HCT116 (cell line): ENCODE data around the gene GAL. TPM values are rescaled to one million over a fixed set of nuclear protein-coding genes. Genes with fewer than 3 reads are reported as not detected.

Experiments
- ATAC-seq: fragments of 200-7000 bp; cut with Tn5 transposase; 2 replicates; pipeline ENCODE4 v1.9.1; 2020; ENCODE audit warnings: mild to moderate bottlenecking, moderate library complexity
- BruUV-seq: library from RNA; stranded (reverse); fragments of 400-500 nt; replicated peaks from 2 replicates; lab custom pipeline; 2021; lab: Mats Ljungman, UMichigan
- CTCF ChIA-PET: fragments of 300-600 bp; sonication (Branson Sonifier 250); formaldehyde crosslinking; loops from one replicate; lab custom pipeline; 2021; ENCODE audit warnings: antibody characterized with exemption; lab: Charles Lee
- POLR2A ChIA-PET: fragments of 300-600, 350-600 bp; sonication (Branson Sonifier 250); formaldehyde crosslinking; loops from one replicate; lab custom pipeline; 2021; ENCODE audit warnings: antibody characterized with exemption; lab: Charles Lee
- RAD21 ChIA-PET, 2 experiments: fragments of 300-600 bp; sonication (Branson Sonifier 250); formaldehyde crosslinking; loops; one replicate each; lab custom pipeline; 2023; ENCODE audit warnings: low total read pairs in 2 of 2; ENCODE audit not compliant: uncharacterized antibody in 2 of 2, unreplicated experiment in 2 of 2, low non-redundant PET in 1 of 2; lab: Charles Lee
- DNase-seq: peaks from one replicate; pipeline ENCODE4 v3.0.0-alpha.2; 2010; ENCODE audit warnings: low read depth, low spot score
- H2AFZ ChIP-seq: fragments of 200-600 bp; shearing (Covaris generic), sonication (generic); 2 replicates; pipeline ENCODE4 v1.6.1; 2017; ENCODE audit warnings: low read depth, mixed run types, mixed read lengths, antibody characterized with exemption, low read length; ENCODE audit not compliant: poor library complexity, severe bottlenecking
- H3K27ac ChIP-seq: 2 replicates; pipeline ENCODE4 v1.5.1; 2012; ENCODE audit warnings: low read depth, low read length
- H3K27me3 ChIP-seq: fragments of 200-600 bp; sonication (generic); 2 replicates; pipeline ENCODE4 v1.6.1; 2016; ENCODE audit warnings: mixed run types, low read length, mixed read lengths; ENCODE audit not compliant: insufficient read depth
- H3K36me3 ChIP-seq, 2 experiments: fragments of 200-500 bp in 1 of 2; fragments of 200-600 bp in 1 of 2; sonication (Bioruptor generic) in 1 of 2; sonication (generic) in 1 of 2; 2 replicates each; pipeline versions ENCODE4 v1.5.1 to v1.6.1; 2014 to 2016; ENCODE audit warnings: low read length in 2 of 2, inconsistent platforms in 1 of 2, mixed read lengths in 1 of 2, mixed run types in 1 of 2; ENCODE audit not compliant: insufficient read depth in 2 of 2, control insufficient read depth in 1 of 2
- H3K4me1 ChIP-seq, 2 experiments: fragments of 200-600 bp in 1 of 2; sonication (generic) in 1 of 2; 2 replicates each; pipeline versions ENCODE4 v1.5.1 to v1.6.1; 2012 to 2017; ENCODE audit warnings: low read length in 2 of 2, inconsistent platforms in 1 of 2, mild to moderate bottlenecking in 1 of 2, mixed read lengths in 1 of 2, mixed run types in 1 of 2, moderate library complexity in 1 of 2; ENCODE audit not compliant: insufficient read depth in 2 of 2, control insufficient read depth in 1 of 2
- H3K4me2 ChIP-seq: fragments of 200-600 bp; sonication (generic); 2 replicates; pipeline ENCODE4 v1.6.1; 2017; ENCODE audit warnings: mixed run types, low read length, mixed read lengths
- H3K4me3 ChIP-seq, 2 experiments: fragments of 200-600 bp in 1 of 2; sonication (generic) in 1 of 2; replicated peaks in 1 of 2; 2 replicates each; pipeline ENCODE4 v1.5.1; 2011 to 2016; ENCODE audit warnings: low read length in 2 of 2, control low read depth in 1 of 2, low read depth in 1 of 2, mild to moderate bottlenecking in 1 of 2, mixed read lengths in 1 of 2, mixed run types in 1 of 2
- H3K79me2 ChIP-seq: fragments of 200-600 bp; sonication (generic); 2 replicates; pipeline ENCODE4 v1.6.1; 2017; ENCODE audit warnings: mild to moderate bottlenecking, mixed run types, low read length, moderate library complexity, mixed read lengths; ENCODE audit not compliant: insufficient read depth
- H3K9ac ChIP-seq: fragments of 200-600 bp; sonication (generic); 2 replicates; pipeline ENCODE4 v1.6.1; 2016; ENCODE audit warnings: low read length, mixed read lengths
- H3K9me2 ChIP-seq: fragments of 200-600 bp; sonication (generic), shearing (Covaris generic); 2 replicates; pipeline ENCODE4 v1.6.1; 2017; ENCODE audit warnings: mixed run types, mild to moderate bottlenecking, moderate library complexity; ENCODE audit not compliant: insufficient read depth
- H3K9me3 ChIP-seq, 2 experiments: fragments of 200-500 bp in 1 of 2; fragments of 200-600 bp in 1 of 2; sonication (Bioruptor generic) in 1 of 2; sonication (generic) in 1 of 2; 2 replicates each; pipeline ENCODE4 v1.6.1; 2014 to 2017; ENCODE audit warnings: low read length in 2 of 2, mixed read lengths in 2 of 2, inconsistent platforms in 1 of 2, low read depth in 1 of 2, mild to moderate bottlenecking in 1 of 2, mixed run types in 1 of 2, moderate library complexity in 1 of 2; ENCODE audit not compliant: control insufficient read depth in 1 of 2, insufficient read depth in 1 of 2
- H4K20me1 ChIP-seq: fragments of 200-600 bp; sonication (generic), shearing (Covaris generic); 2 replicates; pipeline ENCODE4 v1.6.1; 2017; ENCODE audit warnings: mixed run types, mild to moderate bottlenecking, moderate library complexity; ENCODE audit not compliant: insufficient read depth
- CBX3 ChIP-seq: IDR thresholded peaks from 2 replicates; pipeline ENCODE4 v1.6.1; 2012; ENCODE audit warnings: low read depth
- ELF1 ChIP-seq: IDR thresholded peaks from 2 replicates; pipeline ENCODE4 v1.6.1; 2012; ENCODE audit warnings: low read depth, borderline replicate concordance
- FOSL1 ChIP-seq: IDR thresholded peaks from 2 replicates; pipeline ENCODE4 v1.6.1; 2012; ENCODE audit warnings: low read depth
- JUND ChIP-seq: IDR thresholded peaks from 2 replicates; pipeline ENCODE4 v1.6.1; 2012
- MAX ChIP-seq: IDR thresholded peaks from 2 replicates; pipeline ENCODE4 v1.6.1; 2012
- POLR2A ChIP-seq: IDR thresholded peaks from 2 replicates; pipeline ENCODE4 v1.7.0; 2011; ENCODE audit warnings: borderline replicate concordance; ENCODE audit not compliant: insufficient read depth, insufficient read length; ENCODE audit errors: extremely low read depth
- POLR2AphosphoS5 ChIP-seq: IDR thresholded peaks from 2 replicates; pipeline ENCODE4 v1.6.1; 2011; ENCODE audit warnings: mild to moderate bottlenecking, low read depth, low read length, moderate library complexity
- RAD21 ChIP-seq: IDR thresholded peaks from 2 replicates; pipeline ENCODE4 v1.6.1; 2012; ENCODE audit warnings: low read depth, mild to moderate bottlenecking
- REST ChIP-seq: IDR thresholded peaks from 2 replicates; pipeline ENCODE4 v1.6.1; 2012; ENCODE audit warnings: low read depth
- SIN3A ChIP-seq: IDR thresholded peaks from 2 replicates; pipeline ENCODE4 v1.6.1; 2012; ENCODE audit warnings: low read depth
- SP1 ChIP-seq: IDR thresholded peaks from 2 replicates; pipeline ENCODE4 v1.6.1; 2012; ENCODE audit warnings: low read depth
- ZBTB33 ChIP-seq: IDR thresholded peaks from 2 replicates; pipeline ENCODE4 v1.6.1; 2011; ENCODE audit warnings: mild to moderate bottlenecking, low read length, moderate library complexity; ENCODE audit not compliant: insufficient replicate concordance; ENCODE audit errors: extremely low read depth
- ZFX ChIP-seq: fragments of 450-650 bp; IDR thresholded peaks from 2 replicates; pipeline ENCODE4 v1.6.1; 2017
- intact Hi-C: fragments of 100-400 bp; cut with micrococcal nuclease; formaldehyde crosslinking; loops from 2 replicates; pipeline ENCODE4 v1.10.0; 2022
- total RNA-seq: library from RNA; stranded (reverse); gene quantifications from one replicate; pipeline ENCODE4 v1.2.1, GENCODE V29; 2021; ENCODE audit not compliant: unreplicated experiment
- TF ChIP-seq, protein P1 (sequence below): IDR thresholded peaks from 2 replicates; pipeline ENCODE4 v1.6.1; 2012
- TF ChIP-seq, protein P2 (sequence below), 3 experiments: fragments of 200-600 bp in 1 of 3; sonication (generic) in 1 of 3; IDR thresholded peaks in 2 of 3; conservative IDR thresholded peaks in 1 of 3; 2 replicates each; pipeline ENCODE4 v1.5.1; 2012 to 2017; ENCODE audit warnings: low read depth in 2 of 3, low read length in 2 of 3, antibody characterized with exemption in 1 of 3, borderline replicate concordance in 1 of 3, control low read depth in 1 of 3, mild to moderate bottlenecking in 1 of 3, mixed read lengths in 1 of 3, mixed run types in 1 of 3, moderate library complexity in 1 of 3; ENCODE audit not compliant: insufficient read depth in 1 of 3

Gene GAL
- total RNA-seq, 1 experiment from 2014 or later: 83.1 TPM

DNA sequence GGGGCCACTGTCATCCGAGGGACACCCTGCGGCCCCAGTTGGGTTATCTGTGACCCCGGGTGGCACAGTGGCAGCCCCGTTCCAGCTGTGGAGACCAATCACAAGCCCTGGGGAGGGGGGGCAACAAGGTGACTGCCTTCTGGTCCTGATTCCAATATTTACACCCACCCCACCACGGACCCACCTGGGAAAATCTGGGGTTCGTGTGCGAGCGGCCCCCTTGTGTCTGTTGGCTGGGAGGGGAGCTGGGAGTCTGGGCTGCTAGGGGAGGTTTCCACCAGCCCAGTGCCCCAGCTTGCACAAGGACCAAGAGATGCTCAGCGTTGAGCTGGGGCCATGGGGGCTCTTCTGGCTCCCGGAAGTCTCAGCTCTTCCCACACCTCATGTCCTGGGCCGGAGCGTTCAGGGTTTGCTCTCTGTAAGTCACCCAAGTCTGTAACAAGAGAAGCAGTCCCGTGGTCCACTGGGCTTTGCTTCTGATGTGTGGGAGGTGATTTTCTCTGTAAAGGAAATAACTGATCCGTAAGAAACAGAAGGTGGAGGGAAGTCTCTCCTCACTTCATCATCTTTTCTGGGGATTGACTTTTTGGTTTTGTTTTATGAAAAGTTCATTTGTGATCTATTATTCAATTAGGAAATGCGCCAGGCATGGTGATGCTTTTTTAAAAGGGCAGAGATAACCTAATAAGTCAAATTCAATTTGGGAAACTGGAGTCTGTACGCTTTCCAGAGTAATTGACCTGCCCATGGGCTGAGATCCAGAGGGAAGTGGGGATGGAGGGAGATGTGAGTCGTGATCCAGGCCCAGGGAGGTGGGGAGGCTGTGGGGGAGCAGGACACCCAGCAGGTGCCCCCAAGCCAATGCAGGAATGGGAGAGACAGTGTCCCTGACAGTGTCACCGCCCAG, 22.4 kb upstream of the GAL start:
- DNase-seq: no peak
- no peaks in the 10 kb centered on the region for H3K4me1 ChIP-seq
- no peak overlapping the region for H3K27ac ChIP-seq
- CTCF ChIA-PET: no interaction called here
- no peaks in the 10 kb centered on the region for H3K36me3 ChIP-seq
- H3K9ac ChIP-seq: no peak overlapping the region
- H4K20me1 ChIP-seq: no peaks in the 10 kb centered on the region
- no peaks in the 10 kb centered on the region for H3K9me2 ChIP-seq
- TF ChIP-seq SIN3A (no peak), POLR2AphosphoS5 (no peak), FOSL1 (no peak), REST (no peak), MAX (no peak), RAD21 (no peak), POLR2A (no peak), ZBTB33 (no peak), ZFX (no peak), SP1 (no peak), JUND (no peak), ELF1 (no peak), CBX3 (no peak)
- TF ChIP-seq, protein P1, sequence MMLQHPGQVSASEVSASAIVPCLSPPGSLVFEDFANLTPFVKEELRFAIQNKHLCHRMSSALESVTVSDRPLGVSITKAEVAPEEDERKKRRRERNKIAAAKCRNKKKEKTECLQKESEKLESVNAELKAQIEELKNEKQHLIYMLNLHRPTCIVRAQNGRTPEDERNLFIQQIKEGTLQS: no peak
- TF ChIP-seq, protein P2, sequence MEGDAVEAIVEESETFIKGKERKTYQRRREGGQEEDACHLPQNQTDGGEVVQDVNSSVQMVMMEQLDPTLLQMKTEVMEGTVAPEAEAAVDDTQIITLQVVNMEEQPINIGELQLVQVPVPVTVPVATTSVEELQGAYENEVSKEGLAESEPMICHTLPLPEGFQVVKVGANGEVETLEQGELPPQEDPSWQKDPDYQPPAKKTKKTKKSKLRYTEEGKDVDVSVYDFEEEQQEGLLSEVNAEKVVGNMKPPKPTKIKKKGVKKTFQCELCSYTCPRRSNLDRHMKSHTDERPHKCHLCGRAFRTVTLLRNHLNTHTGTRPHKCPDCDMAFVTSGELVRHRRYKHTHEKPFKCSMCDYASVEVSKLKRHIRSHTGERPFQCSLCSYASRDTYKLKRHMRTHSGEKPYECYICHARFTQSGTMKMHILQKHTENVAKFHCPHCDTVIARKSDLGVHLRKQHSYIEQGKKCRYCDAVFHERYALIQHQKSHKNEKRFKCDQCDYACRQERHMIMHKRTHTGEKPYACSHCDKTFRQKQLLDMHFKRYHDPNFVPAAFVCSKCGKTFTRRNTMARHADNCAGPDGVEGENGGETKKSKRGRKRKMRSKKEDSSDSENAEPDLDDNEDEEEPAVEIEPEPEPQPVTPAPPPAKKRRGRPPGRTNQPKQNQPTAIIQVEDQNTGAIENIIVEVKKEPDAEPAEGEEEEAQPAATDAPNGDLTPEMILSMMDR (IDR thresholded peaks at IDR 0.05 in 2 of 3, conservative IDR thresholded peaks at IDR 0.05 in 1 of 3; ENCODE audit: borderline replicate concordance in 1 of 3, insufficient read depth in 1 of 3, low read depth in 2 of 3, low read length in 2 of 3): no peak
- TF ChIP-seq, all 23 proteins: peak for 0
- Histone ChIP-seq H3K9me3 (no peaks in the 10 kb centered on the region), H3K79me2 (no peaks in the 10 kb centered on the region), H3K4me3 (no peak overlapping the region), H3K4me2 (no peak overlapping the region), H2AFZ (no peak overlapping the region), H3K27me3 (no peaks in the 10 kb centered on the region; the same call in 1 of the 2 replicates)
- intact Hi-C loops: no loop called here
- no TSS peak for BruUV-seq
- RAD21 ChIA-PET: no interaction called here
- POLR2A ChIA-PET: no interaction called here
- no peak for ATAC-seq
